Measurements from ENCODE around the gene SLC6A12.

DNA sequence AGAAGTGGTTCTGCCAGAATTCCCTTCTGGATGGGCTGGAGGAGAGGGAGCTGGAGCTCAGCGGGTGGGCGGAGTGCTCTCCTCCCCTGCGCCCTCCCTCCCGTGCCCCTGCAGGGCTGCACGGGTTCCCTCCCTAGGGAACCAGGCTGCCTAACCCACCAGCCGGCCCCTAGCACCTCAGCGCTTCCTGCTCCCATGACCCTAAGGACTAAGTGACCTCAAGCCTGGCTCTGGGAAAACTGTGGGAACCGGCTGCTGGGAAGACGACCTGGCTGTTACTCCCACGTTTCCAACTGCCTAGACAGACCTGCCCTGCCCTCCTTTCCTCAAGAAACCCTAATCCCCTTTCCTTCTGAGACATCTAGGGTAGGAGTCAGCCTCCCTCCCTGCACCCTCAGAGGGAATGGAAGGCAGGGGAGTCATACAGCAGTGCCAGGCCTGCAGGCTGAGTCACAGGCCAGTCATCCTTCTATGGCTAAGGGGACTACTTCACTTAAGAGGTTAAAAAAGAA is 31.5 kb downstream of the SLC6A12 start:
- TF ChIP-seq POLR2A (IDR thresholded peaks at IDR 0.05) = no peak
- TF ChIP-seq, protein P1, sequence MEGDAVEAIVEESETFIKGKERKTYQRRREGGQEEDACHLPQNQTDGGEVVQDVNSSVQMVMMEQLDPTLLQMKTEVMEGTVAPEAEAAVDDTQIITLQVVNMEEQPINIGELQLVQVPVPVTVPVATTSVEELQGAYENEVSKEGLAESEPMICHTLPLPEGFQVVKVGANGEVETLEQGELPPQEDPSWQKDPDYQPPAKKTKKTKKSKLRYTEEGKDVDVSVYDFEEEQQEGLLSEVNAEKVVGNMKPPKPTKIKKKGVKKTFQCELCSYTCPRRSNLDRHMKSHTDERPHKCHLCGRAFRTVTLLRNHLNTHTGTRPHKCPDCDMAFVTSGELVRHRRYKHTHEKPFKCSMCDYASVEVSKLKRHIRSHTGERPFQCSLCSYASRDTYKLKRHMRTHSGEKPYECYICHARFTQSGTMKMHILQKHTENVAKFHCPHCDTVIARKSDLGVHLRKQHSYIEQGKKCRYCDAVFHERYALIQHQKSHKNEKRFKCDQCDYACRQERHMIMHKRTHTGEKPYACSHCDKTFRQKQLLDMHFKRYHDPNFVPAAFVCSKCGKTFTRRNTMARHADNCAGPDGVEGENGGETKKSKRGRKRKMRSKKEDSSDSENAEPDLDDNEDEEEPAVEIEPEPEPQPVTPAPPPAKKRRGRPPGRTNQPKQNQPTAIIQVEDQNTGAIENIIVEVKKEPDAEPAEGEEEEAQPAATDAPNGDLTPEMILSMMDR (IDR thresholded peaks at IDR 0.05 in 8 of 11, conservative IDR thresholded peaks at IDR 0.05 in 3 of 11) = no peak

Data from spleen (tissue), 7 donors.